ENCODE measurements around the gene DSN1. TPM values are rescaled to one million over a fixed set of nuclear protein-coding genes. Genes with fewer than 3 reads are reported as not detected.

DSN1 gene
- total and polyA plus RNA-seq, 2 donors (not counting 1 experiment from before 2014, with no cell fraction given): 8.3 to 13.4 TPM

GRCh38 chr20:36717657-36718056 lies 55.9 kb downstream of the DSN1 start:
- no peak for DNase-seq (ENCODE audit: low read depth in 2 of 2)
- Histone ChIP-seq H3K4me1 (ENCODE audit: control insufficient read depth, extremely low read depth, insufficient read depth, low read length) (no peaks in the 10 kb centered on the region), H3K36me3 (ENCODE audit: control insufficient read depth, insufficient read depth, low read length) (no peaks in the 10 kb centered on the region), H4K20me1 (ENCODE audit: control insufficient read depth, extremely low read depth, insufficient read depth, low read length) (no peaks in the 10 kb centered on the region), H3K27me3 (ENCODE audit: control insufficient read depth, insufficient read depth, low read length) (no peaks in the 10 kb centered on the region), H3K9ac (ENCODE audit: insufficient read depth, low read length) (no peak overlapping the region), H3K4me3 (replicated peaks in 1 of 4; ENCODE audit: control extremely low read depth in 1 of 4, insufficient read depth in 1 of 4, low read depth in 3 of 4, low read length in 4 of 4) (no peak overlapping the region), H3K27ac (ENCODE audit: insufficient read depth, low read length) (no peak overlapping the region), H3K79me2 (ENCODE audit: control insufficient read depth, insufficient read depth, low read length) (no peaks in the 10 kb centered on the region), H3K4me2 (ENCODE audit: extremely low read depth, insufficient read depth, low read length) (no peak overlapping the region), H2AFZ (ENCODE audit: low read length) (no peak overlapping the region), H3K9me3 (ENCODE audit: control insufficient read depth, insufficient read depth, low read depth, low read length) (no peaks in the 10 kb centered on the region)
- TF ChIP-seq EZH2 (IDR thresholded peaks at IDR 0.05; ENCODE audit: low read length, missing control alignments) (no peak), CTCF (conservative IDR thresholded peaks at IDR 0.05 in 1 of 2, IDR thresholded peaks at IDR 0.05 in 1 of 2; ENCODE audit: low read depth in 1 of 2, low read length in 2 of 2) (peak in 1 of 2 donors; percentile 8)

GRCh38 chr20:36717021-36717420 lies 56.5 kb downstream of the DSN1 start:
- Histone ChIP-seq H3K79me2 (ENCODE audit: control insufficient read depth, insufficient read depth, low read length) (no peaks in the 10 kb centered on the region), H3K27me3 (ENCODE audit: control insufficient read depth, insufficient read depth, low read length) (no peaks in the 10 kb centered on the region), H3K4me1 (ENCODE audit: control insufficient read depth, extremely low read depth, insufficient read depth, low read length) (no peaks in the 10 kb centered on the region)

GRCh38 chr20:36712775-36713174 lies 60.8 kb downstream of the DSN1 start:
- H3K79me2 ChIP-seq (ENCODE audit: control insufficient read depth, insufficient read depth, low read length): no peaks in the 10 kb centered on the region
- DNase-seq (ENCODE audit: low read depth in 2 of 2): no peak
- H3K4me3 ChIP-seq (replicated peaks in 1 of 4; ENCODE audit: control extremely low read depth in 1 of 4, insufficient read depth in 1 of 4, low read depth in 3 of 4, low read length in 4 of 4): no peak overlapping the region
- H3K27ac ChIP-seq (ENCODE audit: insufficient read depth, low read length): no peak overlapping the region
- no peaks in the 10 kb centered on the region for H4K20me1 ChIP-seq (ENCODE audit: control insufficient read depth, extremely low read depth, insufficient read depth, low read length)
- H3K36me3 ChIP-seq (ENCODE audit: control insufficient read depth, insufficient read depth, low read length): no peaks in the 10 kb centered on the region
- no peaks in the 10 kb centered on the region for H3K9me3 ChIP-seq (ENCODE audit: control insufficient read depth, insufficient read depth, low read depth, low read length)
- H3K27me3 ChIP-seq (ENCODE audit: control insufficient read depth, insufficient read depth, low read length): no peaks in the 10 kb centered on the region
- no peak overlapping the region for H3K9ac ChIP-seq (ENCODE audit: insufficient read depth, low read length)
- TF ChIP-seq EZH2 (IDR thresholded peaks at IDR 0.05; ENCODE audit: low read length, missing control alignments) (no peak), CTCF (conservative IDR thresholded peaks at IDR 0.05 in 1 of 2, IDR thresholded peaks at IDR 0.05 in 1 of 2; ENCODE audit: low read depth in 1 of 2, low read length in 2 of 2) (no peak)
- H2AFZ ChIP-seq (ENCODE audit: low read length): no peak overlapping the region
- H3K4me2 ChIP-seq (ENCODE audit: extremely low read depth, insufficient read depth, low read length): no peak overlapping the region
- no peaks in the 10 kb centered on the region for H3K4me1 ChIP-seq (ENCODE audit: control insufficient read depth, extremely low read depth, insufficient read depth, low read length)

More at GRCh38 chr20:36717021-36717420, 56.5 kb downstream of the DSN1 start:
- Histone ChIP-seq H3K4me2 (ENCODE audit: extremely low read depth, insufficient read depth, low read length) (no peak overlapping the region), H4K20me1 (ENCODE audit: control insufficient read depth, extremely low read depth, insufficient read depth, low read length) (no peaks in the 10 kb centered on the region), H3K9ac (ENCODE audit: insufficient read depth, low read length) (no peak overlapping the region), H3K36me3 (ENCODE audit: control insufficient read depth, insufficient read depth, low read length) (no peaks in the 10 kb centered on the region), H3K27ac (ENCODE audit: insufficient read depth, low read length) (no peak overlapping the region), H3K4me3 (replicated peaks in 1 of 4; ENCODE audit: control extremely low read depth in 1 of 4, insufficient read depth in 1 of 4, low read depth in 3 of 4, low read length in 4 of 4) (no peak overlapping the region), H2AFZ (ENCODE audit: low read length) (no peak overlapping the region), H3K9me3 (ENCODE audit: control insufficient read depth, insufficient read depth, low read depth, low read length) (no peaks in the 10 kb centered on the region)
- no peak for TF ChIP-seq EZH2 (IDR thresholded peaks at IDR 0.05; ENCODE audit: low read length, missing control alignments)
- no peak for DNase-seq (ENCODE audit: low read depth in 2 of 2)
